ENCODE data around the gene SPG7.

- TF ChIP-seq CTCF (IDR thresholded peaks at IDR 0.05) (no peak), POLR2A (IDR thresholded peaks at IDR 0.05) (no peak)
Measured at GRCh38 chr16:89576153-89577054, 68.2 kb downstream of the SPG7 start.
